Ectodermal cell (in vitro differentiated cells): ENCODE data around the gene CREB5.

ENCODE experiments used
- H3K27ac ChIP-seq: 2 replicates; pipeline ENCODE4 v1.7.0; 2013; ENCODE audit warnings: mild to moderate bottlenecking, low read depth, low read length; ENCODE audit not compliant: insufficient read depth, poor library complexity, severe bottlenecking
- H3K27me3 ChIP-seq: 2 replicates; pipeline ENCODE4 v1.7.0; 2013; ENCODE audit warnings: mild to moderate bottlenecking, low read length; ENCODE audit not compliant: insufficient read depth, control insufficient read depth, poor library complexity, severe bottlenecking
- H3K36me3 ChIP-seq: one replicate; pipeline ENCODE4 v1.7.0; 2013; ENCODE audit warnings: low read length; ENCODE audit not compliant: control insufficient read depth, insufficient read depth
- H3K4me1 ChIP-seq: one replicate; pipeline ENCODE4 v1.7.0; 2013; ENCODE audit warnings: low read length; ENCODE audit not compliant: control insufficient read depth, insufficient read depth
- H3K4me3 ChIP-seq: 2 replicates; pipeline ENCODE4 v1.7.0; 2013; ENCODE audit warnings: low read depth, low read length, control low read depth; ENCODE audit not compliant: insufficient read depth
- H3K9me3 ChIP-seq: 2 replicates; pipeline ENCODE4 v1.7.0; 2013; ENCODE audit warnings: mild to moderate bottlenecking, low read length, moderate library complexity; ENCODE audit not compliant: control insufficient read depth
- WGBS, 2 experiments: methylation state at CpG; one replicate each; pipeline ENCODE4 v1.1.7; 2013; ENCODE audit warnings: missing lambda C conversion rate in 2 of 2; 5-methylcytosine and 5-hydroxymethylcytosine counted together

The CREB5 gene

DNA sequence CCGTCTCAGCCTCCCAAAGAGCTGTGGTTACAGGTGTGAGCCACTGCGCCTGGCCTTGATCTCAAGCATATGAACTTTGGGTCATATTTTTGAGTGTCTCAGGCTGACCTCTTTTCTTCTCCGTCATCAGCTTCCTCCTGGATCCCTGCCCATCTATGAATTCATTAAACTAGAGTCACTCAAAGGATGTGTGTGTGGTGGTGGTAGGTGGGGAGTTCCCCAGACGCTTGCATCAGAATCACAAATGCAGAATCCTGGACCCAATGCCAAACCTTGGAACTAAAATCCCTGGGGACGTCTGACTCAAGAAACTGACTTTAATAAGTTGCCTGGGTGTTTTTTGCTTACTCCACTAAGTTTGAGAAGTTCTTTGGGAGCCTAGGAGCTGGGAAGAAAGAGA lies 6.7 kb upstream of the CREB5 start:
- 89 to 91% methylated on average over 5 of the region's 5 CpGs for WGBS, 2 experiments
- no peaks in the 10 kb centered on the region for H3K9me3 ChIP-seq
- peaks cover 36% of the 10 kb centered on the region for H3K27me3 ChIP-seq
- peaks cover 14% of the 10 kb centered on the region for H3K4me1 ChIP-seq
- H3K4me3 ChIP-seq = no peak overlapping the region
- no peaks in the 10 kb centered on the region for H3K36me3 ChIP-seq
- no peak overlapping the region for H3K27ac ChIP-seq

DNA sequence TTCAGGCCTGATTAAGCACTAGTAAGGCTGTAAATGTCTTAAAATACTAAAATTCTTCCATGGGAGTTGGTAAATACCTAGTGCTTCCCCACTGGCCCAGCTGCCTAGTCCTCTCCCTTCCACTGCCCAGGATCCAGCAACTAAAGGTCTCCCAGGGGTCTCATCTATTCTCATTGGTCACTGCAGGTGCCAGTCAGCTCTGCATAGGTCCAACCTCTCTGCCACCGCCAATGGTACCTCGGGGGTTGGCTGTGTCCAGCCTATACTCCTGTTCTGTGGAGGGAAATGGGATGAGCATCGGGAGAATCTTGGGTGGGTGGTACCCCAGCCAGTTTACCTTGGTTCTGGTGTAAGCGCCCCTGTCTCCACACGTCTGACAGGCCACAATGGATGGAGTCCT lies 6.1 kb upstream of the CREB5 start:
- H3K9me3 ChIP-seq = no peaks in the 10 kb centered on the region
- H3K27ac ChIP-seq = no peak overlapping the region
- WGBS, 2 experiments = 85 to 87% methylated on average over 5 of the region's 5 CpGs
- H3K4me3 ChIP-seq = no peak overlapping the region
- no peaks in the 10 kb centered on the region for H3K36me3 ChIP-seq
- H3K27me3 ChIP-seq = peaks cover 42% of the 10 kb centered on the region
- peaks cover 20% of the 10 kb centered on the region for H3K4me1 ChIP-seq

DNA sequence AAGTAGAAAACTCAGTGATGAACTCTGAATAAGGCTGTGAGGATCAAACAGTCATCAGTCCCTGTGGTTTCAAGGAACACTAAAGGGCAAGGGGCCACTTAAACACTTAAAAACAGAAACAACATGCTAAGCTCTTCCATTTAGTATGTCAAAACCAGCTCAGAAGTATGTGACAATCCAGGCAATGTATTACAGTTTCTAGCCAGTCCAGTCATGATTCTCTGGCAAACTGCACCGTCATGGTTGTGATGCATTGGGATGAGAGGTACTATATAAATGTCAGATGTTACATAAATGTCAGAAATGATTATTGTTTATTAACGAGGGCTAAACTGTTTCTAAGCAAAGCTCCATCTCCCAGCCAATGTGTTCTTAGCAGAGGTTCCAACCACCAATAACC lies 4.7 kb upstream of the CREB5 start:
- Histone ChIP-seq H3K4me1 (peaks cover 20% of the 10 kb centered on the region), H3K27me3 (peaks cover 56% of the 10 kb centered on the region), H3K9me3 (no peaks in the 10 kb centered on the region), H3K36me3 (no peaks in the 10 kb centered on the region), H3K27ac (no peak overlapping the region), H3K4me3 (no peak overlapping the region)
- 86 to 91% methylated on average over 2 of the region's 2 CpGs for WGBS, 2 experiments

DNA sequence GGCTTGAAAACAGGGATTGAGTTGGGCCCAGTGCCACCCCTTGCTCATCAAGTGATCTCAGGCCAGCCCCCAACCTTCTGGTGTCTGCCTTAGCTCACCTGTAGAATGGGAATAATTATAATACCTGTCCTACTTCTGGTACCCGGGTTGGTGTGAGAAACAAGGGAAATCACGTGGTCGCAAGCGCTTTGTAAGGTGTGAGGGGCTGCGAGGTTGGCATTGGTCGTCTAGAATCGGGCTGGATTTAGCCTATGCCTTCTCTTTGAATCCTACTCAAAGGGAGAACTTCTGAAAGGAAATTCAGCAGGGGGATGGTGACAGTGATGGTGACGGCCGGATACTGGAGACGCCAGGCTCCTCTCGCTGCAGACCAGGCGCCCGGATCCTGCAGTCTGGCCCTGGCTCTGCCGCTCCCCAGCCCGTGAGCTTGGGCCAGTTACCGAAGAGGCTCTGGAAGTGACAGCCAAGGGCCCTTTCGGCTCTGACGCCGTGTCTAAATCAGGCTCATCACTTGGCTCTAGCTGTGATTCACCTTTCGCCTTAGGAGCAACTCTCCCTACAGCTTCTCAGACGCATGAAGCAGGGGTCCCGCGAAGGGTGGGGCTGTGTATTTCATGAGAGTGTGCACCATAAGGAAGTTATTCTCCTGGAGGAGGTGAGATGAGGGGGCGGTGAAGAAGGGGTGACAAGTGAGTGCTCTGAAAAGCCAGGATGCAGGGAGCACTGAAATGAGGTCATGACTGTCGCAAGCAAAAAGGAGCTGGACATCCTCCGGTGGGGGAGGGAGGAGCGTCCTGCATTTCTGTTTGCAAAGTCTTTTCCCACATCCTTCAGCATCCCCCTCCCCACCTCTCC lies 4.0 kb upstream of the CREB5 start:
- no peaks in the 10 kb centered on the region for H3K9me3 ChIP-seq
- H3K4me3 ChIP-seq = peak overlapping the region; percentile 50
- peaks cover 20% of the 10 kb centered on the region for H3K4me1 ChIP-seq
- no peaks in the 10 kb centered on the region for H3K36me3 ChIP-seq
- WGBS, 2 experiments = 12 to 14% methylated on average over 26 to 27 of the region's 27 CpGs
- peaks cover 59% of the 10 kb centered on the region for H3K27me3 ChIP-seq
- H3K27ac ChIP-seq = no peak overlapping the region

DNA sequence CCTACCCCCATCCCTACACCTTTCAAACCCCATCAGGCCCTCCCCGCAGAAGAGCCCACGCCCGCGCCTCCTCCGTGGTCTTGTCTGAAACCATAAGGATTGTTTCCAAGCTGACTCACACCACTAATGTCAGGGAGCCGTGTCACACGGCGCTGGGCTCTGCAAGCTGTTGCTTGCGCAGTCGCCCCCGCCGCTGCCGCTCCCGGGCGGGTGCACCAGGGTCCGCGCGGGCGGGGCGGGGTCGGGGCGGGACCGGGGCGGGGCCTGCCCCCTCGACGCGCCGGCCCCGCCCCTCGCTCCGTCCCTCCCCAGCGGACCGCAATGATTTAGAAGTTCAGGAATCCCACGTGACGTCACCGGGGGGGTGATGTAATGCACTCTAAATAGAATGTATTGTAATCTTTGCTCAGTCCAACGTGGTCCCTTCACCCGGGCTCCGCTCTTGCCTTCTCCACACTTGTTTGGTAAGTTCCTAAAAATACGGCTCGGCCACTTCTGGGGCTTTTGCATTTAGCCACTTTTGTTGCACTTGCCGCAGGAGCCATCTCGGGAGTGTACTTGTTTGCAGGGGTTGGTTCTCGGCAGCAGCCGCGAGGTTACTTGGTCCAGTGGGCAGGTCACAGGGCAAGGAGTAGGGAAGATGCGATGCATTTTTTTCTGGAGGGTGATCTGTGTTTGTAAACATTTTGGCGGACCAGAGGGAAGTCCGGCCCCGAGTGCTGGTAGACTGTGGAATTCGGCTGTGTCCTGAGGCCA lies 3.2 kb upstream of the CREB5 start:
- 0% methylated on average over 51 of the region's 51 CpGs for WGBS, 2 experiments
- Histone ChIP-seq H3K27me3 (peaks cover 59% of the 10 kb centered on the region), H3K27ac (no peak overlapping the region), H3K4me1 (peaks cover 20% of the 10 kb centered on the region), H3K36me3 (no peaks in the 10 kb centered on the region), H3K4me3 (peak overlapping the region; percentile 50), H3K9me3 (no peaks in the 10 kb centered on the region)

DNA sequence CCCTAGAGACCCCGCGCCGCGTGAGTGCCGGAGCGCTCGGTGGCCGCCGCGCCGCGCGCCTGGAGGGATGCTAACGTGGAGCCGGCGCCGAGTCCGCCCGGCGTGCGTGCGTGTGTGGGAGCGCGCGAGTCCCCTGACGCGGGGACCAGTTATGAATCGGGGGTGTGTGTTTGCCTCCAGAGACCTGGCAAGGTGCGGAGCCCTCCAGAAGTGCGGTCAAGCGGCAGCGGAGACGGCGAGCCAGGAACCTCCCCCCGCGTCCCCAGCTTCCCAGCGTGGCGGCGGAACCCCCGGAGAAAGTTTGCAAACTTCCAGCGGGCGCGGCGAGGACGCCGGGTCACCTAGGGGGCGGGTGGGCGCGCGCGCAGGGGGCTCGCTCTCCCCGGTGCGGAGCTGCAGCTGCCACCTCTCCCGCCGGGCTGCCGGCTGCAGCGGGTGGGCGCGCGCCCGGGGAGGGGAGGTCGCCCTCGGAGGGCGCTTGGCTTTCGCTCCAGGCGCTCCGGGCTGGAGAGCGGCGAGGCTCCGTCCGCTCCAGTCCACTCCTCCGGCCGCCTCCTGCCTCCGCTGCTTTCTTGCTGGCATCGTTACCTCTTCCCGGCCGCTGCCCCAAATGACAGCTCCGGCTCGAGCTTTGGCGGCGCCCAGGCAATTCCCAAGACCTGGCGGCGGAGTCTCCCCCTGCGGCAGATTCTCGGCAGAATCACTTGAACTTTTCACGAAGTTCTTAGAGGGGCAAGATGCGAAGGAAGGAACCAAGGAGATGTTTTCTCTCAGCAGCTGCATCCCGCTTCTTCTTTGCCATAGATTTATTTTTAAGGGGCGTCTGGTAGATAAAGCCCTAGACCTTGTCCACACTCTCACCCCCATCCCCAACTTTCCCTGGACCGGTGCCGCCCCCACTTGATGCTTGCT lies 2.3 kb upstream of the CREB5 start:
- H3K27ac ChIP-seq = no peak overlapping the region
- 0 to 1% methylated on average over 92 of the region's 92 CpGs for WGBS, 2 experiments
- peaks cover 59% of the 10 kb centered on the region for H3K27me3 ChIP-seq
- no peaks in the 10 kb centered on the region for H3K9me3 ChIP-seq
- no peaks in the 10 kb centered on the region for H3K36me3 ChIP-seq
- peak overlapping the region; percentile 50 for H3K4me3 ChIP-seq
- H3K4me1 ChIP-seq = peaks cover 20% of the 10 kb centered on the region

DNA sequence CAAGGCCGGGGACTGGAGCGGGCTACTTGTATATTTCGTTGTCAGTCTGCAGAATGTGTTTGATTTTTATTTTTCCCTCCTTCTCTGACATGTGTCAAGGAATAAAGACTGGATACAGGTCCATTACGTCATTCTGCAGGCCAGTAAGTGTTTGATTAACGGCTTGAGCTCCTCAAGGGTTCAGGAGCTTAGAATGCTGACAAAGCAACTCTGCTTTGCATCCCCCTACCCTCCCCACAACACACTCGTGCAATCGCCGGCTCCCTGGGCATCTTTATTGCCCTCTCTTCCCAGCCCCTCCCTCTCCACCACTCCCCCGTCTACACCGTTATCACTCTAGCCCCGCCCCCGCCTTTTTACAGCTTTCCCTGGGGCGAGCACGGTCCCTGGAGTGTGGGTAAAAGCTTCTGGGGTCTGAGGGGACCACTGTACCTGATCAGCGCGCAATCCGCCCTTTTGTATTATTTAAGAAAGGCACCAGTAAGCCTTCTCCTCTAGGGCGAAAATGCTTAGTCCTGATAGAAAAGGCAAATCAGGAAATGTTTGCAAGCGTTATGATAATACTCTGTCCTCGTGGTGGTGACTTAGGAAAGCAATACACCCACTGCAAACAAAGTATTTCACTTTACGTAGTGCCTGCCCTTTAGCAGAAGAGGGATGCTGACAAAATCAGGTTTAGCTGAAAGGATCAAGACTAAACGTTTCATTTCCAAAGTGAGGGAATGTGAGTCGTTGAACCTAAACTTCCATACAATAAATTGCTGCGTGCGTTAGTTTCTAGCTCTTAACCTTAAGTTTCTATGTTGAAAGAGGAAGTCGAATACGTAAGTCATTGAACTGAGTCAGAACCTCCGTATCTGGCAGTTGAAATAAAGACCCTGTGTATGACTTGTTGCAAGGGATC lies 1.4 kb upstream of the CREB5 start:
- peaks cover 59% of the 10 kb centered on the region for H3K27me3 ChIP-seq
- no peaks in the 10 kb centered on the region for H3K36me3 ChIP-seq
- H3K4me1 ChIP-seq = peaks cover 20% of the 10 kb centered on the region
- H3K9me3 ChIP-seq = no peaks in the 10 kb centered on the region
- no peak overlapping the region for H3K27ac ChIP-seq
- WGBS, 2 experiments = 5 to 8% methylated on average over 24 to 28 of the region's 28 CpGs
- H3K4me3 ChIP-seq = peak overlapping the region; percentile 50

DNA sequence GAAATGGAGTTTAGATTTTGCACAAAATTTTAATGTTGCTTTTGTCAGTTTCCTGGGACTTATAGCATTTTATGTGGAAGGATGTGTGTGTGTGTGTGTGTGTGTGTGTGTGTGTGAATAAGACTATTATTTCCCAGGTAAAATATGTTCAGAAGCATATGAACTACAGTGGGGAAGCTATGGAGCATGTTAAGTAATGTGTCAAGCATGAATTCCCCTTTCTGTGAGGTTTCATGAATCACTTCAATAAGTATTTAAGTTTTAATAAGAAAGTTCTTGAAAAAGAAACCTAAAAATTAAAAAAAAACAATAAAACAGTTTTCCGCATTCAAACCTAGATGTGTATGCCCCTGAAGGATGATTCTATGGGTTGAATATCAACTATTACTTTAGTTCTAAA lies 693 bp downstream of the CREB5 start:
- Histone ChIP-seq H3K4me1 (peaks cover 19% of the 10 kb centered on the region), H3K4me3 (no peak overlapping the region), H3K27me3 (peaks cover 49% of the 10 kb centered on the region), H3K9me3 (no peaks in the 10 kb centered on the region), H3K27ac (no peak overlapping the region), H3K36me3 (no peaks in the 10 kb centered on the region)
- no CpG with 5 or more reads among the region's 1 CpG for WGBS, 2 experiments

DNA sequence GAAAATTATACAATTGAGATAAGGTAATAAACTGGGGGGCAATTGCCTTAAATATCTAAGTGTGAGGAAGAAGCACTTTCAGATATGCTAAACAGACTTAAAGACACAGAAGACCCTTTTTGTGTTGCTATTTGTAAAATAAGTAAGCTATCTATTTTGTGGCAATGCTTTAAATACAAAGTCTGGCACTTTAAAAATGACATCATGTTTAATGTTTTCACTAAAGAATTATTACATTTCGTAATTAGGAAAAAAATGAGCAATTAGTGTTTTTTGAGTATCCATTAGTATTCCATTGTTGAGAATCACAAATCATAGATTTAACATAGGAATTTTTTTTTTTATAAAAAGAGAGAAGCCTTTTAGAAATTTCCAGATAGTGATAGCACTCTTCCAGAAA lies 2.1 kb downstream of the CREB5 start:
- no peak overlapping the region for H3K4me3 ChIP-seq
- H3K4me1 ChIP-seq = peaks cover 16% of the 10 kb centered on the region
- no peaks in the 10 kb centered on the region for H3K9me3 ChIP-seq
- no peak overlapping the region for H3K27ac ChIP-seq
- H3K27me3 ChIP-seq = peaks cover 35% of the 10 kb centered on the region
- WGBS, 2 experiments = no CpG with 5 or more reads among the region's 1 CpG
- no peaks in the 10 kb centered on the region for H3K36me3 ChIP-seq
